Measurements from ENCODE around the gene POTEE. TPM values are rescaled to one million over a fixed set of nuclear protein-coding genes. Genes with fewer than 3 reads are reported as not detected.
"Not testable (repeated sequence)": the region's sequence is repeated elsewhere in the genome, so short reads cannot be mapped to it uniquely, and the experiment has no call there.

The POTEE gene
- total and polyA plus RNA-seq, 2 donors (not counting 1 experiment from before 2014, with no cell fraction given): 0.07 TPM; not detected in 1

DNA sequence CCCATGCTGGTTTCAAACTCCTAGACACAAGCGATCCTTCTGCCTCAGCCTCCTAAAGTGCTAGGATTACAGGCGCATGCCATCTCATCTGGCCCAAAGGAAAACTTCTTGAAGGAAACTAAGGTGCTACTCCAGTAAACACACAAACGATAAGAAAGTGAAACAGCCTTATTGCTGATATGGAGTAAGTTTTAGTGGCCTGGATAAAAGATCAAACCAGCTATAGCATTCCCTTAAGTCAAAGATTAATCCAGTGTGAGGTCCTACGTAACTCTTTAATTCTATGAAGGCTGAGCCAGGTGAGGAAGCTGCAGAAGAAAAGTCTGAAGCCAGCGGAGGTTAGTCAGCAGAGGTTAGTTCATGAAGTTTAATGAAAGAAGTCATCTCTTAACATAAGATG lies 40.8 kb upstream of the POTEE start:
- H3K4me3 ChIP-seq (ENCODE audit: control extremely low read depth in 1 of 5, extremely low read depth in 1 of 5, insufficient read depth in 1 of 5, low read depth in 2 of 5, low read length in 4 of 5): no peak overlapping the region
- no peak overlapping the region for H3K4me3 Mint-ChIP-seq

DNA sequence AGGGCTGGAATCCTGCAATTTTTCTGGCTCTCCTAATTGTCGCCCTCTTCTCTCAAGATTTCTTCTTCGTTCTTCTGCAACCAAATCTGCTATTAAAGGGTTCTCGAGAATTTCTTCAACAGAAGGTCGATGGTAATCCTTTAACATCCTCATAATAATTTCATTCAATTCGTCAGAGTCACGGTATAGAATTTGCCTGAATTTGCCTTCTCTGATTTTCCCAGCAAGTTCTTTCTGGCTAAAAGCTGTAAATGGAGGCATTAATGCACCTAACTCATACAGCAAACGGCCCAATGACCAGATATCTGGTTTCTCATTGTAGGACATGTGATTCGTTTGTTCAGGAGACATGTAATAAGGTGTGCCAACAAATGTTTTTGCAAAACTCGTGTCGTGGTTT lies 31.3 kb upstream of the POTEE start:
- H3K4me2 ChIP-seq (replicated peaks; ENCODE audit: low read depth, low read length, poor library complexity, severe bottlenecking); H3K4me1 Mint-ChIP-seq; ATAC-seq (ENCODE audit: low read depth); H4K20me1 ChIP-seq (ENCODE audit: control insufficient read depth, insufficient read depth, low read length, poor library complexity, severe bottlenecking); DNase-seq; H3K4me3 Mint-ChIP-seq; H3K4me1 ChIP-seq (ENCODE audit: control insufficient read depth in 2 of 2, insufficient read depth in 2 of 2, low read length in 2 of 2); intact Hi-C loops (cut with micrococcal nuclease); H3K4me3 ChIP-seq (ENCODE audit: control extremely low read depth in 1 of 5, extremely low read depth in 1 of 5, insufficient read depth in 1 of 5, low read depth in 2 of 5, low read length in 4 of 5); H3K27ac Mint-ChIP-seq; H3K27me3 ChIP-seq (replicated peaks in 1 of 4; ENCODE audit: control extremely low read depth in 1 of 4, control insufficient read depth in 3 of 4, insufficient read depth in 4 of 4, low read length in 3 of 4); H3K9me3 ChIP-seq (ENCODE audit: control extremely low read depth in 1 of 3, control insufficient read depth in 2 of 3, insufficient read depth in 1 of 3, low read length in 2 of 3); H2AFZ ChIP-seq (ENCODE audit: insufficient read depth, low read depth, low read length, poor library complexity, severe bottlenecking); H3K36me3 ChIP-seq (replicated peaks in 1 of 2; ENCODE audit: control extremely low read depth in 1 of 2, control insufficient read depth in 1 of 2, extremely low read depth in 1 of 2, insufficient read depth in 2 of 2, low read length in 1 of 2); CTCF ChIA-PET; H3K79me2 ChIP-seq (ENCODE audit: control insufficient read depth, insufficient read depth, low read length); H3K9me3 Mint-ChIP-seq (ENCODE audit: insufficient read depth); H3K27ac ChIP-seq (ENCODE audit: low read length in 2 of 2); POLR2A ChIA-PET; H3K9ac ChIP-seq (ENCODE audit: low read length): not testable (repeated sequence)
- peaks cover 38% of the 10 kb centered on the region for H3K27me3 Mint-ChIP-seq
- WGBS (ENCODE audit: insufficient coverage): 84% methylated on average over 5 of the region's 10 CpGs

More for the DNA sequence above, 40.8 kb upstream of the POTEE start:
- no peaks in the 10 kb centered on the region for H4K20me1 ChIP-seq (ENCODE audit: control insufficient read depth, insufficient read depth, low read length, poor library complexity, severe bottlenecking)
- Mint-ChIP-seq H3K27ac (no peak overlapping the region), H3K4me1 (no peaks in the 10 kb centered on the region), H3K27me3 (peaks cover 17% of the 10 kb centered on the region), H3K9me3 (ENCODE audit: insufficient read depth) (no peaks in the 10 kb centered on the region)
- H3K9me3 ChIP-seq (ENCODE audit: control extremely low read depth in 1 of 3, control insufficient read depth in 2 of 3, insufficient read depth in 1 of 3, low read length in 2 of 3): no peaks in the 10 kb centered on the region
- H3K9ac ChIP-seq (ENCODE audit: low read length): no peak overlapping the region
- no peaks in the 10 kb centered on the region for H3K36me3 ChIP-seq (replicated peaks in 1 of 2; ENCODE audit: control extremely low read depth in 1 of 2, control insufficient read depth in 1 of 2, extremely low read depth in 1 of 2, insufficient read depth in 2 of 2, low read length in 1 of 2)
- CTCF ChIA-PET: no interaction called here
- POLR2A ChIA-PET: no interaction called here
- WGBS (ENCODE audit: insufficient coverage): 100% methylated on average over 2 of the region's 5 CpGs
- TF ChIP-seq, protein P1, sequence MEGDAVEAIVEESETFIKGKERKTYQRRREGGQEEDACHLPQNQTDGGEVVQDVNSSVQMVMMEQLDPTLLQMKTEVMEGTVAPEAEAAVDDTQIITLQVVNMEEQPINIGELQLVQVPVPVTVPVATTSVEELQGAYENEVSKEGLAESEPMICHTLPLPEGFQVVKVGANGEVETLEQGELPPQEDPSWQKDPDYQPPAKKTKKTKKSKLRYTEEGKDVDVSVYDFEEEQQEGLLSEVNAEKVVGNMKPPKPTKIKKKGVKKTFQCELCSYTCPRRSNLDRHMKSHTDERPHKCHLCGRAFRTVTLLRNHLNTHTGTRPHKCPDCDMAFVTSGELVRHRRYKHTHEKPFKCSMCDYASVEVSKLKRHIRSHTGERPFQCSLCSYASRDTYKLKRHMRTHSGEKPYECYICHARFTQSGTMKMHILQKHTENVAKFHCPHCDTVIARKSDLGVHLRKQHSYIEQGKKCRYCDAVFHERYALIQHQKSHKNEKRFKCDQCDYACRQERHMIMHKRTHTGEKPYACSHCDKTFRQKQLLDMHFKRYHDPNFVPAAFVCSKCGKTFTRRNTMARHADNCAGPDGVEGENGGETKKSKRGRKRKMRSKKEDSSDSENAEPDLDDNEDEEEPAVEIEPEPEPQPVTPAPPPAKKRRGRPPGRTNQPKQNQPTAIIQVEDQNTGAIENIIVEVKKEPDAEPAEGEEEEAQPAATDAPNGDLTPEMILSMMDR (IDR thresholded peaks at IDR 0.05): no peak
- TF ChIP-seq EZH2 (IDR thresholded peaks at IDR 0.05; ENCODE audit: borderline replicate concordance, insufficient read depth, low read depth, low read length, poor library complexity, severe bottlenecking): no peak
- H3K79me2 ChIP-seq (ENCODE audit: control insufficient read depth, insufficient read depth, low read length): no peaks in the 10 kb centered on the region
- ATAC-seq (ENCODE audit: low read depth) (no peak), DNase-seq (no peak)
- H3K4me1 ChIP-seq (ENCODE audit: control insufficient read depth in 2 of 2, insufficient read depth in 2 of 2, low read length in 2 of 2): no peaks in the 10 kb centered on the region
- H2AFZ ChIP-seq (ENCODE audit: insufficient read depth, low read depth, low read length, poor library complexity, severe bottlenecking): no peak overlapping the region
- no peak overlapping the region for H3K27ac ChIP-seq (ENCODE audit: low read length in 2 of 2)
- no peaks in the 10 kb centered on the region for H3K27me3 ChIP-seq (replicated peaks in 1 of 4; ENCODE audit: control extremely low read depth in 1 of 4, control insufficient read depth in 3 of 4, insufficient read depth in 4 of 4, low read length in 3 of 4)
- intact Hi-C loops (cut with micrococcal nuclease): no loop called here
- H3K4me2 ChIP-seq (replicated peaks; ENCODE audit: low read depth, low read length, poor library complexity, severe bottlenecking): no peak overlapping the region

DNA sequence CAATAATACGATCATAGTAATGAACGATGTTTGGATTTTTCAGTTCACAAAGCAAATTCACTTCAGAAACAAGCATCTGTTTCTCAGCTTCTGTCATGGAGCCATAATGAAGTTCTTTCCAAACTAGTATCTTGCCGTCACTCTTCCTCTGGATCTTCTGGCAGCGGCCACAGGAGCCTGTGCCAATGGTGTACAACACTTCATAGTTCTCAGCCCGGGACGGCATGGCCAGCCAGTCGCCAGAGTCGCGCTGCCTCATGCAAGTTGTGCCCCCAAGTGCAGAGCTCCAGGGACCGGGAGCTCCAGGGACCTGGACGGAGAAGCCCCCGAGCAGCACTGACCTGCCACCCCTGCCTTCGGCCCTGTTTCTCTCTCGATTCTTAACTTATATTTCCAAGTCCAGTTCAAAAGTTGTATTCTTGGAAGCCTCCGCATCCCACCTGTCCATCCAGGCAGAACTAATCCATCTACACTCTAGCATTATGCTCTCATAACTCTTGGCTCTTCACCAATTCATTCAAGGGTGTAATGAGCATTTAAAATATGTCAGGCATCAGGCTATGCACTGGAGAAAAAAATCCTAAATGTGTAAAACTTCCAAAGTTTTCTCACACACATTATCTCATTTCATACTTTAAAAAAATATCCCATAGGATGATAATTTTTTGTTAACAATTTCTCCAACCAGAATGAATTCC lies 30.5 kb upstream of the POTEE start:
- CTCF ChIA-PET; ATAC-seq (ENCODE audit: low read depth); DNase-seq; H3K4me3 Mint-ChIP-seq; H3K27ac ChIP-seq (ENCODE audit: low read length in 2 of 2); H3K4me2 ChIP-seq (replicated peaks; ENCODE audit: low read depth, low read length, poor library complexity, severe bottlenecking); H3K9me3 ChIP-seq (ENCODE audit: control extremely low read depth in 1 of 3, control insufficient read depth in 2 of 3, insufficient read depth in 1 of 3, low read length in 2 of 3); POLR2A ChIA-PET; H3K9me3 Mint-ChIP-seq (ENCODE audit: insufficient read depth); H4K20me1 ChIP-seq (ENCODE audit: control insufficient read depth, insufficient read depth, low read length, poor library complexity, severe bottlenecking); H3K9ac ChIP-seq (ENCODE audit: low read length); intact Hi-C loops (cut with micrococcal nuclease); H3K36me3 ChIP-seq (replicated peaks in 1 of 2; ENCODE audit: control extremely low read depth in 1 of 2, control insufficient read depth in 1 of 2, extremely low read depth in 1 of 2, insufficient read depth in 2 of 2, low read length in 1 of 2); H3K79me2 ChIP-seq (ENCODE audit: control insufficient read depth, insufficient read depth, low read length); H3K4me1 Mint-ChIP-seq; H3K4me1 ChIP-seq (ENCODE audit: control insufficient read depth in 2 of 2, insufficient read depth in 2 of 2, low read length in 2 of 2); H3K27me3 ChIP-seq (replicated peaks in 1 of 4; ENCODE audit: control extremely low read depth in 1 of 4, control insufficient read depth in 3 of 4, insufficient read depth in 4 of 4, low read length in 3 of 4); H2AFZ ChIP-seq (ENCODE audit: insufficient read depth, low read depth, low read length, poor library complexity, severe bottlenecking); H3K4me3 ChIP-seq (ENCODE audit: control extremely low read depth in 1 of 5, extremely low read depth in 1 of 5, insufficient read depth in 1 of 5, low read depth in 2 of 5, low read length in 4 of 5); H3K27ac Mint-ChIP-seq: not testable (repeated sequence)
- H3K27me3 Mint-ChIP-seq: peaks cover 36% of the 10 kb centered on the region
- 92% methylated on average over 14 of the region's 15 CpGs for WGBS (ENCODE audit: insufficient coverage)

All from B cell (primary cell).